WTC11 (cell line): ENCODE results near the gene SLC7A6OS. TPM values are rescaled to one million over a fixed set of nuclear protein-coding genes. Genes with fewer than 3 reads are reported as not detected.

Experiments
- ATAC-seq: fragments of 200-7000 bp; cut with Tn5 transposase; 2 replicates; pipeline ENCODE4 v1.10.0; 2021; ENCODE audit warnings: mild to moderate bottlenecking, moderate library complexity
- CTCF ChIA-PET: fragments of 300-600 bp; sonication (Branson Sonifier 250); formaldehyde crosslinking; loops from one replicate; lab custom pipeline; 2021; ENCODE audit warnings: antibody characterized with exemption; lab: Charles Lee
- POLR2A ChIA-PET: fragments of 350-600 bp; sonication (Branson Sonifier 250); formaldehyde crosslinking; loops from one replicate; lab custom pipeline; 2021; ENCODE audit warnings: antibody characterized with exemption; lab: Charles Lee
- DNase-seq: peaks from one replicate; pipeline ENCODE4 v3.0.0; 2021; ENCODE audit warnings: low spot score
- H3K27ac Mint-ChIP-seq: 2 replicates; pipeline ENCODE4 v1.8.0; 2021; ENCODE audit warnings: mixed read lengths
- H3K27me3 Mint-ChIP-seq: 2 replicates; pipeline ENCODE4 v1.8.0; 2021; ENCODE audit warnings: low read depth, mild to moderate bottlenecking, moderate library complexity, mixed read lengths
- H3K36me3 Mint-ChIP-seq: 2 replicates; pipeline ENCODE4 v1.8.0; 2021; ENCODE audit warnings: mixed read lengths
- H3K4me1 Mint-ChIP-seq: 2 replicates; pipeline ENCODE4 v1.8.0; 2022; ENCODE audit warnings: mixed read lengths
- H3K4me3 Mint-ChIP-seq: 2 replicates; pipeline ENCODE4 v1.8.0; 2021; ENCODE audit warnings: mild to moderate bottlenecking, moderate library complexity, mixed read lengths
- H3K9me3 Mint-ChIP-seq: 2 replicates; pipeline ENCODE4 v1.8.0; 2021; ENCODE audit warnings: mixed read lengths
- AFF4 ChIP-seq: sonication (generic); formaldehyde crosslinking; IDR thresholded peaks from 2 replicates; pipeline ENCODE4 v1.8.1; 2023; ENCODE audit warnings: mild to moderate bottlenecking, missing genetic modification reagents, borderline replicate concordance
- E2F1 ChIP-seq: sonication (generic); formaldehyde crosslinking; IDR thresholded peaks from 2 replicates; pipeline ENCODE4 v1.8.0; 2022; ENCODE audit warnings: mild to moderate bottlenecking, missing genetic modification reagents
- ELF4 ChIP-seq: sonication (generic); formaldehyde crosslinking; IDR thresholded peaks from 2 replicates; pipeline ENCODE4 v1.8.1; 2022; ENCODE audit warnings: low read depth, mild to moderate bottlenecking, moderate library complexity, missing genetic modification reagents
- ESRRA ChIP-seq: sonication (generic); formaldehyde crosslinking; IDR thresholded peaks from 2 replicates; pipeline ENCODE4 v1.8.1; 2022; ENCODE audit warnings: mild to moderate bottlenecking, missing genetic modification reagents, borderline replicate concordance
- IRF2 ChIP-seq: sonication (generic); formaldehyde crosslinking; IDR thresholded peaks from 2 replicates; pipeline ENCODE4 v1.8.0; 2022; ENCODE audit warnings: low read depth, missing genetic modification reagents, borderline replicate concordance
- MLX ChIP-seq: sonication (generic); formaldehyde crosslinking; IDR thresholded peaks from 2 replicates; pipeline ENCODE4 v1.8.1; 2023; ENCODE audit warnings: mild to moderate bottlenecking, missing genetic modification reagents, moderate library complexity
- MXD4 ChIP-seq: fragments of 250-450 bp; sonication (Bioruptor Pico); IDR thresholded peaks from 2 replicates; pipeline ENCODE4 v1.8.0; 2021; ENCODE audit warnings: mild to moderate bottlenecking, moderate library complexity, borderline replicate concordance
- NR1H2 ChIP-seq: sonication (generic); formaldehyde crosslinking; IDR thresholded peaks from 2 replicates; pipeline ENCODE4 v1.9.0; 2021; ENCODE audit warnings: mild to moderate bottlenecking, moderate library complexity, missing genetic modification reagents
- NR3C1 ChIP-seq: sonication (generic); formaldehyde crosslinking; conservative IDR thresholded peaks from 2 replicates; pipeline ENCODE4 v1.8.1; 2023; ENCODE audit warnings: low read depth, mild to moderate bottlenecking, missing genetic modification reagents
- OVOL2 ChIP-seq: fragments of 250-450 bp; sonication (Bioruptor Pico); IDR thresholded peaks from 2 replicates; pipeline ENCODE4 v1.9.0; 2021; ENCODE audit warnings: mild to moderate bottlenecking, borderline replicate concordance
- PRDM15 ChIP-seq: sonication (generic); formaldehyde crosslinking; IDR thresholded peaks from 2 replicates; pipeline ENCODE4 v1.8.0; 2022; ENCODE audit warnings: missing genetic modification reagents
- RELA ChIP-seq: sonication (generic); formaldehyde crosslinking; IDR thresholded peaks from 2 replicates; pipeline ENCODE4 v1.8.1; 2022; ENCODE audit warnings: missing genetic modification reagents, mild to moderate bottlenecking, borderline replicate concordance
- RORB ChIP-seq: fragments of 250-450 bp; sonication (Bioruptor Pico); IDR thresholded peaks from 2 replicates; pipeline ENCODE4 v1.9.0; 2021; ENCODE audit warnings: mild to moderate bottlenecking
- SOX15 ChIP-seq: fragments of 250-450 bp; sonication (Bioruptor Pico); IDR thresholded peaks from 2 replicates; pipeline ENCODE4 v1.9.0; 2021; ENCODE audit warnings: mild to moderate bottlenecking
- TEAD1 ChIP-seq: sonication (generic); formaldehyde crosslinking; IDR thresholded peaks from 2 replicates; pipeline ENCODE4 v1.8.0; 2022; ENCODE audit warnings: mild to moderate bottlenecking, missing genetic modification reagents
- TP53 ChIP-seq: sonication (generic); formaldehyde crosslinking; IDR thresholded peaks from 2 replicates; pipeline ENCODE4 v1.8.1; 2023; ENCODE audit warnings: mild to moderate bottlenecking, missing genetic modification reagents
- ZNF219 ChIP-seq: sonication (generic); formaldehyde crosslinking; IDR thresholded peaks from 2 replicates; pipeline ENCODE4 v1.8.0; 2023; ENCODE audit warnings: missing genetic modification reagents, mild to moderate bottlenecking, borderline replicate concordance
- ZNF396 ChIP-seq: fragments of 250-450 bp; sonication (Bioruptor Pico); IDR thresholded peaks from 2 replicates; pipeline ENCODE4 v1.8.0; 2021; ENCODE audit warnings: mild to moderate bottlenecking, moderate library complexity, borderline replicate concordance
- total RNA-seq: library from RNA; stranded (reverse); gene quantifications from 3 replicates; pipeline ENCODE4 v1.2.3, GENCODE V29; 2021
- TF ChIP-seq, protein P1 (sequence below): fragments of 250-450 bp; sonication (Bioruptor Pico); conservative IDR thresholded peaks from 2 replicates; pipeline ENCODE4 v1.9.0; 2021; ENCODE audit warnings: mild to moderate bottlenecking

The SLC7A6OS gene
- total RNA-seq, 1 experiment from 2014 or later: 22.6 TPM

DNA sequence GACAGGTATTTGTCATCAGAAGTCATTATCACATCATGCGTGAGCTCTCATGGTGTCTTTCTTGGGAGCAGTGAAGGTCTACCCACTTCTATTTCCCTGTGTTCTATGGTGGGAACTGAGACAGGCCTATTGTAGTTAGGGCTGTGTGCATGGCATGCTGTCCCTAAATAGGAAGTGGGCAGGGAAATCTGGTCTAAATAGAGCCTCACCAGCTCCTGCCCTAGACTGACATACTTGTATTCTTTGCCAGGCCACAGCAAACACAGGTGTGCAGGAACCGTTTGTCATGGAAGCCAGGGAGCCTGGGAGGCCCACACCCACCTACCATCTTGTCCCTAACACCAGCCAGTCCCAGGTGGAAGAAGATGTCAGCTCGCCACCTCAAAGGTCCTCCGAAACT is 36.3 kb downstream of the SLC7A6OS start:
- TF ChIP-seq ESRRA (CRISPR knock-in tag) (no peak), ZNF219 (CRISPR knock-in tag) (no peak), IRF2 (CRISPR knock-in tag) (no peak), TP53 (CRISPR knock-in tag) (no peak), PRDM15 (CRISPR knock-in tag) (no peak), E2F1 (CRISPR knock-in tag) (no peak), RELA (CRISPR knock-in tag) (no peak), RORB (CRISPR knock-in tag) (no peak), MLX (CRISPR knock-in tag) (no peak), TEAD1 (CRISPR knock-in tag) (no peak), ELF4 (CRISPR knock-in tag) (no peak)
- TF ChIP-seq, protein P1, sequence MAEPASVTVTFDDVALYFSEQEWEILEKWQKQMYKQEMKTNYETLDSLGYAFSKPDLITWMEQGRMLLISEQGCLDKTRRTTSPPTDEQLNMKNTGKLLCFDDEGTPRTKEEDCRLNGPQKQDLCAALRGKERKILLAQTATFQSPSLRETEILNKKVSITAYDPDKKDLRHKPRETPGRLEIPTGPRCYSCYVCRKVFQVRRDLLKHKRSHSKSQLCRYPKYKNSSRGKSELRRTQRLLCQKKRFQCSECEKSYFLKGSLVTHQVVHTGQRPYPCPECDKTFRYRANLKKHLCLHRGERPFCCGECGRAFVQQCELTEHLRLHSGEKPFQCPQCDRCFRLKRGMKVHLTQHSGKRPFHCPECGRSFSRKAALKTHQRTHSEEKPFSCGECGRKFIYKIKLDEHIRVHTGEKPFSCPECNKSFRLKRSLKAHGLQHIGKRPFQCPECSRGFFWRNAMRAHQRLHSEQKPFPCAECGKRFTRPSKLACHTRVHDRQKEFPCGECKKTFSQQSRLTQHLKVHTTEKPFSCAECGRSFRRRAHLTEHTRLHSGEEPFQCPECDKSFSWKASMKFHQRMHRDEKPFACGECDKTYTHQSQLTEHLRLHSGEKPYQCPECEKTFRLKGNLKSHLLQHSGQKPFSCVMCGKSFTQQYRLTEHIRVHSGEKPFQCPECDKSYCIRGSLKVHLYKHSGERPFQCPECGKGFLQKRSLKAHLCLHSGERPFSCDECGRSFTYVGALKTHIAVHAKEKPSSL (CRISPR knock-in tag): no peak
- Mint-ChIP-seq H3K27me3 (no peaks in the 10 kb centered on the region), H3K27ac (no peak overlapping the region), H3K4me1 (peaks cover 3% of the 10 kb centered on the region), H3K4me3 (no peak overlapping the region), H3K9me3 (no peaks in the 10 kb centered on the region), H3K36me3 (peaks cover 18% of the 10 kb centered on the region)
- POLR2A ChIA-PET: no interaction called here
- CTCF ChIA-PET: interaction anchor here (0.7 to 2.1 kb wide), 3 partner anchors 10 to 19 kb away, joined by 3 to 8 read pairs (median 4); partner anchors contain the start of gene SLC7A6
- DNase-seq: no peak
- no peak for ATAC-seq

GRCh38 chr16:68273896-68274295 is 36.9 kb downstream of the SLC7A6OS start:
- no peak for ATAC-seq
- CTCF ChIA-PET: interaction anchor here (1.4 to 2.1 kb wide), 2 partner anchors 10 to 12 kb away, joined by 4 to 8 read pairs; partner anchors contain the start of gene SLC7A6
- TF ChIP-seq ZNF396 (CRISPR knock-in tag) (no peak), OVOL2 (CRISPR knock-in tag) (no peak), MLX (CRISPR knock-in tag) (no peak), NR1H2 (CRISPR knock-in tag) (no peak), MXD4 (no peak), AFF4 (CRISPR knock-in tag) (no peak), NR3C1 (CRISPR knock-in tag) (no peak), SOX15 (no peak), PRDM15 (CRISPR knock-in tag) (no peak)

More at GRCh38 chr16:68273896-68274295, 36.9 kb downstream of the SLC7A6OS start:
- DNase-seq: no peak
- Mint-ChIP-seq H3K4me1 (peaks cover 8% of the 10 kb centered on the region), H3K9me3 (no peaks in the 10 kb centered on the region), H3K27me3 (no peaks in the 10 kb centered on the region), H3K4me3 (no peak overlapping the region), H3K36me3 (peaks cover 14% of the 10 kb centered on the region), H3K27ac (no peak overlapping the region)
- POLR2A ChIA-PET: no interaction called here
